Cardiac fibroblast (primary cell): ENCODE data around the gene SLC26A9.
"Not testable (repeated sequence)": the region's sequence is repeated elsewhere in the genome, so short reads cannot be mapped to it uniquely, and the experiment has no call there.

ENCODE experiments used
- DNase-seq, 2 donors: peaks; one replicate each; pipeline versions ENCODE4 v3.0.0 to v3.0.0-alpha.2; 2010; ENCODE audit warnings: low read depth in 2 of 2
- H3K4me3 ChIP-seq, 2 donors: replicated peaks in 1 of 2; 1 replicate in 1 of 2; 2 replicates in 1 of 2; pipeline ENCODE4 v1.5.1; 2011; ENCODE audit warnings: low read depth in 2 of 2, low read length in 2 of 2, mild to moderate bottlenecking in 2 of 2, moderate library complexity in 1 of 2
- CTCF ChIP-seq: IDR thresholded peaks from one replicate; pipeline ENCODE4 v1.5.1; 2011; ENCODE audit warnings: low read depth, mild to moderate bottlenecking, low read length, inconsistent platforms

Gene SLC26A9

GRCh38 chr1:205880923-205881322 is 62.3 kb downstream of the SLC26A9 start:
- no peak for TF ChIP-seq CTCF
- DNase-seq: no peak
- no peak overlapping the region for H3K4me3 ChIP-seq

- no peak overlapping the region for H3K4me3 ChIP-seq
- no peak for DNase-seq
- TF ChIP-seq CTCF: no peak
Observed at GRCh38 chr1:205879974-205880373, 63.3 kb downstream of the SLC26A9 start.

GRCh38 chr1:205878026-205878425 is 65.2 kb downstream of the SLC26A9 start:
- no peak for TF ChIP-seq CTCF
- no peak for DNase-seq
- H3K4me3 ChIP-seq: no peak overlapping the region

GRCh38 chr1:205873148-205873547 is 70.1 kb downstream of the SLC26A9 start:
- H3K4me3 ChIP-seq, DNase-seq: not testable (repeated sequence)

GRCh38 chr1:205870236-205870635 is 73.0 kb downstream of the SLC26A9 start:
- no peak for TF ChIP-seq CTCF
- H3K4me3 ChIP-seq: no peak overlapping the region

More at GRCh38 chr1:205870236-205870635, 73.0 kb downstream of the SLC26A9 start:
- DNase-seq: no peak
